Thoracic aorta (tissue), 2 donors: ENCODE measurements around the gene ABCA3. TPM values are rescaled to one million over a fixed set of nuclear protein-coding genes. Genes with fewer than 3 reads are reported as not detected.

Experiments used
- ATAC-seq: fragments of 150-250 bp; one replicate; pipeline ENCODE4 v1.8.0; 2017; ENCODE audit warnings: low read depth; ENCODE audit not compliant: insufficient number of reproducible peaks, low FRiP score
- DNase-seq: peaks from one replicate; pipeline ENCODE4 v3.0.0-alpha.2; 2020; ENCODE audit warnings: low spot score
- H3K27ac ChIP-seq, 2 donors: fragments of 200-600 bp; sonication (generic); 1 replicate in 1 of 2; 2 replicates in 1 of 2; pipeline ENCODE4 v1.5.1; 2016; ENCODE audit warnings: mild to moderate bottlenecking in 2 of 2, moderate library complexity in 2 of 2
- H3K27me3 ChIP-seq: fragments of 200-600 bp; sonication (generic); replicated peaks from 2 replicates; pipeline ENCODE4 v1.6.0; 2016; ENCODE audit warnings: mild to moderate bottlenecking; ENCODE audit not compliant: insufficient read depth
- H3K36me3 ChIP-seq: fragments of 200-600 bp; sonication (generic); one replicate; pipeline ENCODE4 v1.5.1; 2016
- H3K4me1 ChIP-seq, 2 donors: fragments of 200-600 bp; sonication (generic); 1 replicate in 1 of 2; 2 replicates in 1 of 2; pipeline versions ENCODE4 v1.5.1 to v1.6.0; 2016; ENCODE audit warnings: low read depth in 2 of 2, mild to moderate bottlenecking in 1 of 2; ENCODE audit not compliant: control insufficient read depth in 1 of 2
- H3K4me3 ChIP-seq: fragments of 200-600 bp; sonication (generic); 2 replicates; pipeline ENCODE4 v1.5.1; 2016; ENCODE audit warnings: mild to moderate bottlenecking
- H3K9me3 ChIP-seq: fragments of 200-600 bp; sonication (generic); 2 replicates; pipeline ENCODE4 v1.5.1; 2016
- CTCF ChIP-seq: fragments of 200-600 bp; sonication (generic); IDR thresholded peaks from one replicate; pipeline ENCODE4 v1.5.1; 2019; ENCODE audit warnings: antibody characterized with exemption
- total RNA-seq, 2 donors: library from RNA; depleted of rRNA; stranded (reverse); fragments of >200 nt; gene quantifications; one replicate each; pipeline versions ENCODE4 v1.1.0 to v1.2.3, GENCODE V29; 2016

ABCA3 gene
- total RNA-seq, 2 donors from 2014 or later: 16.4 to 25.2 TPM

GRCh38 chr16:2231016-2231931 is 109.3 kb downstream of the ABCA3 start:
- peaks cover 1 to 5% of the 10 kb centered on the region in 2 donors for H3K4me1 ChIP-seq
- no peak overlapping the region for H3K27ac ChIP-seq
- DNase-seq: no peak
- no peaks in the 10 kb centered on the region for H3K27me3 ChIP-seq
- no peak overlapping the region for H3K4me3 ChIP-seq
- H3K9me3 ChIP-seq: no peaks in the 10 kb centered on the region
- ATAC-seq: no peak
- TF ChIP-seq CTCF: no peak
- H3K36me3 ChIP-seq: peaks cover 67% of the 10 kb centered on the region

GRCh38 chr16:2230376-2230775 is 110.2 kb downstream of the ABCA3 start:
- Histone ChIP-seq H3K27me3 (no peaks in the 10 kb centered on the region), H3K9me3 (no peaks in the 10 kb centered on the region), H3K27ac (no peak overlapping the region), H3K36me3 (peaks cover 62% of the 10 kb centered on the region), H3K4me3 (no peak overlapping the region), H3K4me1 (no peaks in the 10 kb centered on the region)
- no peak for TF ChIP-seq CTCF
- DNase-seq: no peak
- no peak for ATAC-seq

GRCh38 chr16:2229632-2230250 is 110.8 kb downstream of the ABCA3 start:
- no peak overlapping the region for H3K4me3 ChIP-seq
- no peaks in the 10 kb centered on the region for H3K9me3 ChIP-seq

GRCh38 chr16:2229091-2229490 is 111.4 kb downstream of the ABCA3 start:
- no peaks in the 10 kb centered on the region for H3K27me3 ChIP-seq
- ATAC-seq (no peak), DNase-seq (no peak)
- peaks cover 50% of the 10 kb centered on the region for H3K36me3 ChIP-seq
- H3K4me1 ChIP-seq: peaks cover 11 to 13% of the 10 kb centered on the region in 2 donors
- H3K4me3 ChIP-seq: no peak overlapping the region
- no peak overlapping the region for H3K27ac ChIP-seq
- no peak for TF ChIP-seq CTCF
- no peaks in the 10 kb centered on the region for H3K9me3 ChIP-seq

More at GRCh38 chr16:2229632-2230250, 110.8 kb downstream of the ABCA3 start:
- H3K36me3 ChIP-seq: peaks cover 55% of the 10 kb centered on the region
- no peak for ATAC-seq
- H3K27ac ChIP-seq: no peak overlapping the region
- DNase-seq: no peak
- peaks cover 5 to 6% of the 10 kb centered on the region in 2 donors for H3K4me1 ChIP-seq
- H3K27me3 ChIP-seq: no peaks in the 10 kb centered on the region
- TF ChIP-seq CTCF: no peak

- Histone ChIP-seq H3K4me3 (no peak overlapping the region), H3K27ac (no peak overlapping the region), H3K9me3 (no peaks in the 10 kb centered on the region), H3K36me3 (peaks cover 42% of the 10 kb centered on the region), H3K27me3 (no peaks in the 10 kb centered on the region), H3K4me1 (peaks cover 12 to 14% of the 10 kb centered on the region in 2 donors)
- no peak for TF ChIP-seq CTCF
- ATAC-seq (no peak), DNase-seq (no peak)
Observed at GRCh38 chr16:2228161-2228824, 112.2 kb downstream of the ABCA3 start.
